WTC11 (cell line): Measurements from ENCODE around the gene SECISBP2. TPM values are rescaled to one million over a fixed set of nuclear protein-coding genes. Genes with fewer than 3 reads are reported as not detected.

Experiments
- ATAC-seq: fragments of 200-7000 bp; cut with Tn5 transposase; 2 replicates; pipeline ENCODE4 v1.10.0; 2021; ENCODE audit warnings: mild to moderate bottlenecking, moderate library complexity
- CTCF ChIA-PET: fragments of 300-600 bp; sonication (Branson Sonifier 250); formaldehyde crosslinking; loops from one replicate; lab custom pipeline; 2021; ENCODE audit warnings: antibody characterized with exemption; lab: Charles Lee
- POLR2A ChIA-PET: fragments of 350-600 bp; sonication (Branson Sonifier 250); formaldehyde crosslinking; loops from one replicate; lab custom pipeline; 2021; ENCODE audit warnings: antibody characterized with exemption; lab: Charles Lee
- DNase-seq: peaks from one replicate; pipeline ENCODE4 v3.0.0; 2021; ENCODE audit warnings: low spot score
- H3K27ac Mint-ChIP-seq: 2 replicates; pipeline ENCODE4 v1.8.0; 2021; ENCODE audit warnings: mixed read lengths
- H3K27me3 Mint-ChIP-seq: 2 replicates; pipeline ENCODE4 v1.8.0; 2021; ENCODE audit warnings: low read depth, mild to moderate bottlenecking, moderate library complexity, mixed read lengths
- H3K36me3 Mint-ChIP-seq: 2 replicates; pipeline ENCODE4 v1.8.0; 2021; ENCODE audit warnings: mixed read lengths
- H3K4me1 Mint-ChIP-seq: 2 replicates; pipeline ENCODE4 v1.8.0; 2022; ENCODE audit warnings: mixed read lengths
- H3K4me3 Mint-ChIP-seq: 2 replicates; pipeline ENCODE4 v1.8.0; 2021; ENCODE audit warnings: mild to moderate bottlenecking, moderate library complexity, mixed read lengths
- H3K9me3 Mint-ChIP-seq: 2 replicates; pipeline ENCODE4 v1.8.0; 2021; ENCODE audit warnings: mixed read lengths
- AFF4 ChIP-seq: sonication (generic); formaldehyde crosslinking; IDR thresholded peaks from 2 replicates; pipeline ENCODE4 v1.8.1; 2023; ENCODE audit warnings: mild to moderate bottlenecking, missing genetic modification reagents, borderline replicate concordance
- ATF1 ChIP-seq: sonication (generic); formaldehyde crosslinking; IDR thresholded peaks from 2 replicates; pipeline ENCODE4 v1.8.1; 2023; ENCODE audit warnings: mild to moderate bottlenecking, moderate library complexity, missing genetic modification reagents
- CREM ChIP-seq: sonication (generic); formaldehyde crosslinking; IDR thresholded peaks from 2 replicates; pipeline ENCODE4 v1.8.1; 2022; ENCODE audit warnings: mild to moderate bottlenecking, missing genetic modification reagents, moderate library complexity
- CTCF ChIP-seq: fragments of 200-600 bp; IDR thresholded peaks from 2 replicates; pipeline ENCODE4 v1.8.0; 2022; ENCODE audit warnings: antibody characterized with exemption
- ETV6 ChIP-seq: sonication (generic); formaldehyde crosslinking; IDR thresholded peaks from 2 replicates; pipeline ENCODE4 v1.8.1; 2022; ENCODE audit warnings: mild to moderate bottlenecking, missing genetic modification reagents
- GRHL2 ChIP-seq: fragments of 250-450 bp; sonication (Bioruptor Pico); IDR thresholded peaks from 2 replicates; pipeline ENCODE4 v1.8.0; 2022; ENCODE audit warnings: mild to moderate bottlenecking, moderate library complexity; ENCODE audit not compliant: insufficient replicate concordance, severe bottlenecking
- IRF2 ChIP-seq: sonication (generic); formaldehyde crosslinking; IDR thresholded peaks from 2 replicates; pipeline ENCODE4 v1.8.0; 2022; ENCODE audit warnings: low read depth, missing genetic modification reagents, borderline replicate concordance
- OVOL2 ChIP-seq: fragments of 250-450 bp; sonication (Bioruptor Pico); IDR thresholded peaks from 2 replicates; pipeline ENCODE4 v1.9.0; 2021; ENCODE audit warnings: mild to moderate bottlenecking, borderline replicate concordance
- SMAD4 ChIP-seq: sonication (generic); formaldehyde crosslinking; IDR thresholded peaks from 2 replicates; pipeline ENCODE4 v1.8.0; 2022; ENCODE audit warnings: mild to moderate bottlenecking, missing genetic modification reagents
- TCF7 ChIP-seq: sonication (generic); formaldehyde crosslinking; IDR thresholded peaks from 2 replicates; pipeline ENCODE4 v1.8.0; 2022; ENCODE audit warnings: mild to moderate bottlenecking, low read depth, missing genetic modification reagents, moderate library complexity
- ZBTB21 ChIP-seq: sonication (generic); formaldehyde crosslinking; IDR thresholded peaks from 2 replicates; pipeline ENCODE4 v1.8.1; 2023; ENCODE audit warnings: mild to moderate bottlenecking, missing genetic modification reagents, borderline replicate concordance
- ZNF138 ChIP-seq: sonication (generic); formaldehyde crosslinking; conservative IDR thresholded peaks from 2 replicates; pipeline ENCODE4 v1.8.1; 2022; ENCODE audit warnings: mild to moderate bottlenecking, moderate library complexity, missing genetic modification reagents
- ZNF219 ChIP-seq: sonication (generic); formaldehyde crosslinking; IDR thresholded peaks from 2 replicates; pipeline ENCODE4 v1.8.0; 2023; ENCODE audit warnings: missing genetic modification reagents, mild to moderate bottlenecking, borderline replicate concordance
- ZNF317 ChIP-seq: sonication (generic); formaldehyde crosslinking; IDR thresholded peaks from 2 replicates; pipeline ENCODE4 v1.8.1; 2023; ENCODE audit warnings: low read depth, mild to moderate bottlenecking, moderate library complexity, missing genetic modification reagents, borderline replicate concordance
- ZNF396 ChIP-seq: fragments of 250-450 bp; sonication (Bioruptor Pico); IDR thresholded peaks from 2 replicates; pipeline ENCODE4 v1.8.0; 2021; ENCODE audit warnings: mild to moderate bottlenecking, moderate library complexity, borderline replicate concordance
- ZNF671 ChIP-seq: fragments of 250-450 bp; sonication (Bioruptor Pico); IDR thresholded peaks from 2 replicates; pipeline ENCODE4 v1.8.0; 2021; ENCODE audit warnings: mild to moderate bottlenecking
- total RNA-seq: library from RNA; stranded (reverse); gene quantifications from 3 replicates; pipeline ENCODE4 v1.2.3, GENCODE V29; 2021
- TF ChIP-seq, protein P1 (sequence below): fragments of 250-450 bp; sonication (Bioruptor Pico); IDR thresholded peaks from 2 replicates; pipeline ENCODE4 v1.8.0; 2021; ENCODE audit warnings: mild to moderate bottlenecking
- TF ChIP-seq, protein P2 (sequence below): fragments of 250-450 bp; sonication (Bioruptor Pico); IDR thresholded peaks from 2 replicates; pipeline ENCODE4 v1.9.0; 2021; ENCODE audit warnings: mild to moderate bottlenecking

SECISBP2 gene
- total RNA-seq, 1 experiment from 2014 or later = 66.2 TPM

GRCh38 chr9:89376741-89377351, 58.5 kb downstream of the SECISBP2 start (continued):
- TF ChIP-seq SMAD4 (no peak), CTCF (no peak), CREM (CRISPR knock-in tag) (no peak), ZBTB21 (no peak)
- TF ChIP-seq, protein P1, sequence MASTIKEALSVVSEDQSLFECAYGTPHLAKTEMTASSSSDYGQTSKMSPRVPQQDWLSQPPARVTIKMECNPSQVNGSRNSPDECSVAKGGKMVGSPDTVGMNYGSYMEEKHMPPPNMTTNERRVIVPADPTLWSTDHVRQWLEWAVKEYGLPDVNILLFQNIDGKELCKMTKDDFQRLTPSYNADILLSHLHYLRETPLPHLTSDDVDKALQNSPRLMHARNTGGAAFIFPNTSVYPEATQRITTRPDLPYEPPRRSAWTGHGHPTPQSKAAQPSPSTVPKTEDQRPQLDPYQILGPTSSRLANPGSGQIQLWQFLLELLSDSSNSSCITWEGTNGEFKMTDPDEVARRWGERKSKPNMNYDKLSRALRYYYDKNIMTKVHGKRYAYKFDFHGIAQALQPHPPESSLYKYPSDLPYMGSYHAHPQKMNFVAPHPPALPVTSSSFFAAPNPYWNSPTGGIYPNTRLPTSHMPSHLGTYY (CRISPR knock-in tag) = no peak
- TF ChIP-seq, all 79 proteins: peak for 0

DNA sequence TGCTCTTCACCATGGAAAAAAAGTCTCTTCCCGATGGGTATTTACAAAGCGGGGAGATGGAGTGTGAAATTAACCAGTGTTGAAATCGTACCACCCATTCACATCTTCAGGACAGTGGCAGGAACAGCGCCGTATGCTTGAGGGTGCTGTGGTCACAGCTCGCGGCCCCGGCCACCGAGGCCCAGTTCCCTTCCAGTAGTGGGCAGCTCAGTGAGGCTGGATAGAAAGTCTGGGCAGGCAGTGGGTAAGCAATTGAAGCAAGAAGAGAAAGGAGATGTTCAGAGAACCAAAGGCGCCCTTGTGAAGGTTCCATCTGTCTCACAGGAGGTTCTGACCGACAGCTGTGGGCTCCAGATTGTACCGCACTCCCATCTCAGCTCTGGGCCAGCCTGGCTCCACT, 59.1 kb downstream of the SECISBP2 start:
- TF ChIP-seq ATF1 (CRISPR knock-in tag) (no peak), GRHL2 (CRISPR knock-in tag) (no peak)
- TF ChIP-seq, all 79 proteins: peak for 0
- Mint-ChIP-seq H3K36me3 (peaks cover 43% of the 10 kb centered on the region), H3K4me3 (no peak overlapping the region), H3K27me3 (no peaks in the 10 kb centered on the region), H3K4me1 (peaks cover 6% of the 10 kb centered on the region), H3K27ac (peak overlapping the region; percentile 57; the same call in 1 of the 2 replicates), H3K9me3 (no peaks in the 10 kb centered on the region)
- DNase-seq = no peak
- no peak for ATAC-seq
- ChIA-PET POLR2A (no interaction called here), CTCF (no interaction called here)

GRCh38 chr9:89378541-89378940, 60.2 kb downstream of the SECISBP2 start:
- ATAC-seq = no peak
- H3K27ac Mint-ChIP-seq = peak overlapping the region; percentile 28; the same call in 1 of the 2 replicates
- peaks cover 6% of the 10 kb centered on the region for H3K4me1 Mint-ChIP-seq
- DNase-seq = no peak
- H3K27me3 Mint-ChIP-seq = no peaks in the 10 kb centered on the region
- TF ChIP-seq ZNF219 (CRISPR knock-in tag) = no peak
- TF ChIP-seq ETV6 (CRISPR knock-in tag) = no peak
- TF ChIP-seq, protein P2, sequence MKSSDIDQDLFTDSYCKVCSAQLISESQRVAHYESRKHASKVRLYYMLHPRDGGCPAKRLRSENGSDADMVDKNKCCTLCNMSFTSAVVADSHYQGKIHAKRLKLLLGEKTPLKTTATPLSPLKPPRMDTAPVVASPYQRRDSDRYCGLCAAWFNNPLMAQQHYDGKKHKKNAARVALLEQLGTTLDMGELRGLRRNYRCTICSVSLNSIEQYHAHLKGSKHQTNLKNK (CRISPR knock-in tag) = no peak
- no peak for TF ChIP-seq OVOL2
- TF ChIP-seq AFF4 (CRISPR knock-in tag) = no peak
- TF ChIP-seq IRF2 = no peak
- TF ChIP-seq ZNF138 (CRISPR knock-in tag) = no peak
- TF ChIP-seq TCF7 (CRISPR knock-in tag) = no peak
- TF ChIP-seq GRHL2 (CRISPR knock-in tag) = no peak
- TF ChIP-seq, protein P1 (CRISPR knock-in tag) = no peak
- no peak for TF ChIP-seq ZNF317 (CRISPR knock-in tag)
- TF ChIP-seq ZNF396 (CRISPR knock-in tag) = no peak
- no peak for TF ChIP-seq ZNF671 (CRISPR knock-in tag)
- POLR2A ChIA-PET = no interaction called here
- H3K36me3 Mint-ChIP-seq = peaks cover 48% of the 10 kb centered on the region
- CTCF ChIA-PET = interaction anchor here (2.4 kb wide), 1 partner anchor 170 kb away, joined by 7 read pairs; no protein-coding TSS in a partner anchor
- H3K4me3 Mint-ChIP-seq = no peak overlapping the region
- H3K9me3 Mint-ChIP-seq = no peaks in the 10 kb centered on the region
